ENCODE measurements around the gene BYSL. TPM values are rescaled to one million over a fixed set of nuclear protein-coding genes. Genes with fewer than 3 reads are reported as not detected.
A peak's percentile ranks its signal among the peaks of the same experiment; 100 is the strongest.

BYSL gene
- polyA plus RNA-seq, 1 of the 3 experiments (the other 2 are of a cell fraction), result 56.0 TPM

- peaks cover 0 to 9% of the 10 kb centered on the region in 2 experiments; a peak in 1 of 4 replicates for H3K4me1 ChIP-seq (ENCODE audit: control insufficient read depth in 1 of 2, insufficient read depth in 2 of 2, low read depth in 1 of 2, low read length in 1 of 2)
- ChIA-PET CTCF (interaction anchor here (0.7 to 1.8 kb wide), 3 partner anchors 9 to 46 kb away, joined by 3 to 5 read pairs (median 4); partner anchors contain the start of genes BYSL and MED20), POLR2A (no interaction called here)
- no peak overlapping the region for H3K27ac ChIP-seq (ENCODE audit: low read depth in 2 of 2, low read length in 1 of 2)
- no peak overlapping the region for H3K9ac ChIP-seq
- no peaks in the 10 kb centered on the region for H3K79me2 ChIP-seq (ENCODE audit: insufficient read depth)
- H3K27me3 ChIP-seq (ENCODE audit: insufficient read depth), result no peaks in the 10 kb centered on the region
- no peaks in the 10 kb centered on the region for H4K20me1 ChIP-seq (ENCODE audit: insufficient read depth)
- TF ChIP-seq CHD2 (IDR thresholded peaks at IDR 0.05; ENCODE audit: low read length, partially characterized antibody) (no peak), FOSL2 (IDR thresholded peaks at IDR 0.05; ENCODE audit: borderline replicate concordance, low read depth) (no peak), MXI1 (IDR thresholded peaks at IDR 0.05; ENCODE audit: low read depth, low read length) (no peak), RAD21 (IDR thresholded peaks at IDR 0.05; ENCODE audit: low read length) (no peak), FOXJ3 (CRISPR knock-in tag; IDR thresholded peaks at IDR 0.05) (no peak), RFX5 (IDR thresholded peaks at IDR 0.05; ENCODE audit: low read length) (no peak), IRF3 (IDR thresholded peaks at IDR 0.05; ENCODE audit: low read depth, low read length) (no peak)
- TF ChIP-seq, protein P1, sequence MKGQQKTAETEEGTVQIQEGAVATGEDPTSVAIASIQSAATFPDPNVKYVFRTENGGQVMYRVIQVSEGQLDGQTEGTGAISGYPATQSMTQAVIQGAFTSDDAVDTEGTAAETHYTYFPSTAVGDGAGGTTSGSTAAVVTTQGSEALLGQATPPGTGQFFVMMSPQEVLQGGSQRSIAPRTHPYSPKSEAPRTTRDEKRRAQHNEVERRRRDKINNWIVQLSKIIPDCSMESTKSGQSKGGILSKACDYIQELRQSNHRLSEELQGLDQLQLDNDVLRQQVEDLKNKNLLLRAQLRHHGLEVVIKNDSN (IDR thresholded peaks at IDR 0.05; ENCODE audit: borderline replicate concordance, low read depth), result no peak
- H2AFZ ChIP-seq (ENCODE audit: low read depth), result no peak overlapping the region
- no peak for DNase-seq
- H3K9me2 ChIP-seq, result no peaks in the 10 kb centered on the region
- peaks cover 3% of the 10 kb centered on the region for H3F3A ChIP-seq (replicated peaks; ENCODE audit: insufficient read depth)
- H3K9me3 ChIP-seq, result no peaks in the 10 kb centered on the region
- no peak overlapping the region for H3K4me2 ChIP-seq
- no peaks in the 10 kb centered on the region for H3K36me3 ChIP-seq (replicated peaks in 1 of 2; ENCODE audit: control insufficient read depth in 1 of 2, insufficient read depth in 2 of 2, low read length in 1 of 2)
- no peak overlapping the region for H3K4me3 ChIP-seq (ENCODE audit: low read depth in 2 of 2, low read length in 1 of 2)
- 87% methylated on average over 7 of the region's 7 CpGs for WGBS (ENCODE audit: low lambda C conversion rate)
These were observed 46.3 kb downstream of the BYSL start for GRCh38 chr6:41967312-41968287.

DNA sequence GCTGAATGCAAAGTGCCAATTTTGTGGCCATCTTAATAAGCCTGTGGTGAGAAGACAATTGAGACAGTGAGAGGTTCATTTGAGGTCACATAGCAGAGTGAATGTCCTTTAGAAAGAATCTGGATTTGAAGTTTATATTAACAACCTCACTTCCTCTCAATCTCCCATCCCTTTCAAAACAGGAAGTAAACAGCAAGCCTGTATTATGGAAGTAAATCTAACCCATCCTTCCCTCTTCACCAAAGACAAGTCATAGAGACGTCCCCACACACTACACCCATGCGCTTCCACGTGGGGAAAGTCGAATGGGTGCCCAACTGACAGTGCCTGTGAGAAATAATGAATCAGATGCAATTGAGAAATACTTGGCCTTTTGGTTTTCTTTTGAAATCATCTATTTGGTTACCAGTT, 49.1 kb downstream of the BYSL start:
- Histone ChIP-seq H3K4me3 (ENCODE audit: low read depth in 2 of 2, low read length in 1 of 2) (no peak overlapping the region), H3K9ac (no peak overlapping the region), H3K79me2 (ENCODE audit: insufficient read depth) (no peaks in the 10 kb centered on the region), H3F3A (replicated peaks; ENCODE audit: insufficient read depth) (peaks cover 3% of the 10 kb centered on the region), H3K4me2 (no peak overlapping the region), H4K20me1 (ENCODE audit: insufficient read depth) (no peaks in the 10 kb centered on the region), H3K27ac (ENCODE audit: low read depth in 2 of 2, low read length in 1 of 2) (no peak overlapping the region), H3K36me3 (replicated peaks in 1 of 2; ENCODE audit: control insufficient read depth in 1 of 2, insufficient read depth in 2 of 2, low read length in 1 of 2) (no peaks in the 10 kb centered on the region), H2AFZ (ENCODE audit: low read depth) (0 out of 2 replicates have a peak overlapping the region, but pooled peaks have one; percentile 47), H3K9me3 (no peaks in the 10 kb centered on the region), H3K27me3 (ENCODE audit: insufficient read depth) (no peaks in the 10 kb centered on the region), H3K9me2 (no peaks in the 10 kb centered on the region), H3K4me1 (ENCODE audit: control insufficient read depth in 1 of 2, insufficient read depth in 2 of 2, low read depth in 1 of 2, low read length in 1 of 2) (peaks cover 0 to 9% of the 10 kb centered on the region in 2 experiments; a peak in 1 of 4 replicates)
- 70% methylated on average over 4 of the region's 4 CpGs for WGBS (ENCODE audit: low lambda C conversion rate)
- no peak for DNase-seq
- ChIA-PET POLR2A (no interaction called here), CTCF (no interaction called here)
- TF ChIP-seq FOXM1 (IDR thresholded peaks at IDR 0.05; ENCODE audit: low read depth) (no peak), JUND (IDR thresholded peaks at IDR 0.05) (no peak), ZBTB33 (IDR thresholded peaks at IDR 0.05; ENCODE audit: borderline replicate concordance, low read depth) (no peak), RXRA (IDR thresholded peaks at IDR 0.05; ENCODE audit: borderline replicate concordance, low read depth) (no peak), MXI1 (IDR thresholded peaks at IDR 0.05; ENCODE audit: low read depth, low read length) (no peak), GABPA (IDR thresholded peaks at IDR 0.05; ENCODE audit: low read depth) (no peak), SIN3A (IDR thresholded peaks at IDR 0.05; ENCODE audit: borderline replicate concordance, low read depth, low read length) (no peak), POLR2AphosphoS5 (IDR thresholded peaks at IDR 0.05; ENCODE audit: low read depth, low read length) (no peak), MEF2A (IDR thresholded peaks at IDR 0.05; ENCODE audit: borderline replicate concordance, low read depth) (no peak), FOXJ3 (CRISPR knock-in tag; IDR thresholded peaks at IDR 0.05) (no peak), NFIC (IDR thresholded peaks at IDR 0.05; ENCODE audit: borderline replicate concordance) (no peak)
- TF ChIP-seq, protein P2, sequence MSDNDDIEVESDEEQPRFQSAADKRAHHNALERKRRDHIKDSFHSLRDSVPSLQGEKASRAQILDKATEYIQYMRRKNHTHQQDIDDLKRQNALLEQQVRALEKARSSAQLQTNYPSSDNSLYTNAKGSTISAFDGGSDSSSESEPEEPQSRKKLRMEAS (IDR thresholded peaks at IDR 0.05; ENCODE audit: low read depth), result no peak
- TF ChIP-seq, protein P3, sequence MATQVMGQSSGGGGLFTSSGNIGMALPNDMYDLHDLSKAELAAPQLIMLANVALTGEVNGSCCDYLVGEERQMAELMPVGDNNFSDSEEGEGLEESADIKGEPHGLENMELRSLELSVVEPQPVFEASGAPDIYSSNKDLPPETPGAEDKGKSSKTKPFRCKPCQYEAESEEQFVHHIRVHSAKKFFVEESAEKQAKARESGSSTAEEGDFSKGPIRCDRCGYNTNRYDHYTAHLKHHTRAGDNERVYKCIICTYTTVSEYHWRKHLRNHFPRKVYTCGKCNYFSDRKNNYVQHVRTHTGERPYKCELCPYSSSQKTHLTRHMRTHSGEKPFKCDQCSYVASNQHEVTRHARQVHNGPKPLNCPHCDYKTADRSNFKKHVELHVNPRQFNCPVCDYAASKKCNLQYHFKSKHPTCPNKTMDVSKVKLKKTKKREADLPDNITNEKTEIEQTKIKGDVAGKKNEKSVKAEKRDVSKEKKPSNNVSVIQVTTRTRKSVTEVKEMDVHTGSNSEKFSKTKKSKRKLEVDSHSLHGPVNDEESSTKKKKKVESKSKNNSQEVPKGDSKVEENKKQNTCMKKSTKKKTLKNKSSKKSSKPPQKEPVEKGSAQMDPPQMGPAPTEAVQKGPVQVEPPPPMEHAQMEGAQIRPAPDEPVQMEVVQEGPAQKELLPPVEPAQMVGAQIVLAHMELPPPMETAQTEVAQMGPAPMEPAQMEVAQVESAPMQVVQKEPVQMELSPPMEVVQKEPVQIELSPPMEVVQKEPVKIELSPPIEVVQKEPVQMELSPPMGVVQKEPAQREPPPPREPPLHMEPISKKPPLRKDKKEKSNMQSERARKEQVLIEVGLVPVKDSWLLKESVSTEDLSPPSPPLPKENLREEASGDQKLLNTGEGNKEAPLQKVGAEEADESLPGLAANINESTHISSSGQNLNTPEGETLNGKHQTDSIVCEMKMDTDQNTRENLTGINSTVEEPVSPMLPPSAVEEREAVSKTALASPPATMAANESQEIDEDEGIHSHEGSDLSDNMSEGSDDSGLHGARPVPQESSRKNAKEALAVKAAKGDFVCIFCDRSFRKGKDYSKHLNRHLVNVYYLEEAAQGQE (IDR thresholded peaks at IDR 0.05; ENCODE audit: low read depth, low read length), result no peak

All from SK-N-SH (cell line).